ENCODE results near the gene ZNF701.
"Not testable (repeated sequence)": the region's sequence is repeated elsewhere in the genome, so short reads cannot be mapped to it uniquely, and the experiment has no call there.

ZNF701 gene

DNA sequence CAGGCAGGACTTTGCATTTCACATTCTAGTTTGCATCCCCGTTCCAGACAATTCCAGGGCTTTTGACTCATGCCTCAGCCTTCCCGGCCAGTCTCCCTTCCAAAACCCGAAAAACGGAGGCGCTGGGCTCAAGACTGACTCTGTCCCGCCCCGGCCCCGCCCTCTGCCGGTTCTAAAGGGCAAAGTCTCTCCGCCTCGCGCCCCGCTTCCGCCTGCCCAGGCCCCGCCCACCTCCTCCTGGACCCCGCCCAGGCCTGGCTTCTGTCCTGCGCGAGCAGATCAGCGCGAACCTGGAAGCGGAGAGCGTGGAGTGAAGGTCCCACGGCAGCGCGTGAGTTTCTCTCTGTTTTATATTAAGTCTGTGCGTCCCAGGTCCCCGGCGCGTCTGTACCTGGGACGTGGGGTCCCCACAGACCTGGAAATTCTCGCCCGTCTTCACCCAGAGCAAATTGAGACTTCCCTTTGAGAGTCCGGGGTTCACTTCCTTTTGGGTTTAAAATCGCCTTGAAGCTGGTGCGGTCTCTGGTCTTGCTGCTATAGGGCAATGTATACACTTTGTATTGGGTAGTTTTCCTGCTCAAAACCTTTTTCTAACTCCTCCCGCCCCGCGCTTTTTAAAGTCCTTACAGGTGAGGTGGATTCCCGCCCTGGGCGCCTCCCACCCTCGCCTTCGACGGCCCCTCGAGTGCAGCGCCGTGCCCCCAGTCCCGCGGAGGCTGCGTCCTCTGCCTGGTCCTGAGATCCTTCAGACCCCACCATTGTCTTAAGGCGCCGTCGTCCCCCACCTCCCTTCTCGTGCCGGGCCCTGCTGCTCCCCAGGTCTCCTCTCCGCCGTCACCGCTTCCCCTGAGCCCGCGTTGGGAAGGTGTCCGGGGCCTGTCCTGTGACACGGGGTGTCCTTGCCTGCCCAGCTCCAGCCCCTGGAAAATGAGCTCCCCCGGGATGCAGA, 31.2 kb downstream of the ZNF701 start:
- ChIA-PET CTCF (interaction anchor here (0.6 kb wide), 2 partner anchors 17 to 63 kb away, joined by 3 to 4 read pairs; no protein-coding TSS in a partner anchor), POLR2A (no interaction called here)
- Histone ChIP-seq H3K36me3 (ENCODE audit: control insufficient read depth in 2 of 2, insufficient read depth in 1 of 2, low read length in 2 of 2) (peaks cover 0 to 5% of the 10 kb centered on the region in 2 experiments; a peak in 1 of 3 replicates), H3K27ac (ENCODE audit: extremely low read depth, low read depth, low read length) (no peak overlapping the region), H3K9me3 (ENCODE audit: control insufficient read depth, insufficient read depth, low read depth, low read length) (no peaks in the 10 kb centered on the region), H3K4me1 (ENCODE audit: control insufficient read depth, insufficient read depth, low read length) (no peaks in the 10 kb centered on the region), H3K4me3 (ENCODE audit: low read depth, low read length) (peak overlapping the region; percentile 51)
- no peak for TF ChIP-seq BCL11A (tag by site-specific recombination; IDR thresholded peaks at IDR 0.05; ENCODE audit: low read depth)
- TF ChIP-seq SP2 (tag by site-specific recombination; IDR thresholded peaks at IDR 0.05), result peak; percentile 80
- TF ChIP-seq ZNF747 (tag by site-specific recombination; IDR thresholded peaks at IDR 0.05), result no peak
- 0 out of 2 replicates have a peak, but pooled peaks have one; percentile 15 for TF ChIP-seq KLF8 (tag by site-specific recombination; IDR thresholded peaks at IDR 0.05)
- TF ChIP-seq KLF1 (tag by site-specific recombination; IDR thresholded peaks at IDR 0.05), result 0 out of 2 replicates have a peak, but pooled peaks have one; percentile 17
- TF ChIP-seq KLF9 (tag by site-specific recombination; IDR thresholded peaks at IDR 0.05; ENCODE audit: low read depth), result peak; percentile 68
- TF ChIP-seq SP3 (tag by site-specific recombination; IDR thresholded peaks at IDR 0.05), result peak; percentile 52
- TF ChIP-seq, protein P1, sequence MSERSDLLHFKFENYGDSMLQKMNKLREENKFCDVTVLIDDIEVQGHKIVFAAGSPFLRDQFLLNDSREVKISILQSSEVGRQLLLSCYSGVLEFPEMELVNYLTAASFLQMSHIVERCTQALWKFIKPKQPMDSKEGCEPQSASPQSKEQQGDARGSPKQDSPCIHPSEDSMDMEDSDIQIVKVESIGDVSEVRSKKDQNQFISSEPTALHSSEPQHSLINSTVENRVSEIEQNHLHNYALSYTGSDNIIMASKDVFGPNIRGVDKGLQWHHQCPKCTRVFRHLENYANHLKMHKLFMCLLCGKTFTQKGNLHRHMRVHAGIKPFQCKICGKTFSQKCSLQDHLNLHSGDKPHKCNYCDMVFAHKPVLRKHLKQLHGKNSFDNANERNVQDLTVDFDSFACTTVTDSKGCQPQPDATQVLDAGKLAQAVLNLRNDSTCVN (tag by site-specific recombination; optimal IDR thresholded peaks at IDR 0.05), result peak; percentile 23
- TF ChIP-seq ZNF560 (tag by site-specific recombination; IDR thresholded peaks at IDR 0.05; ENCODE audit: borderline replicate concordance), result peak; percentile 89
- peak; percentile 27; the same call in 1 of the 2 replicates for TF ChIP-seq ZBTB8A (tag by site-specific recombination; IDR thresholded peaks at IDR 0.05)
- no peak for TF ChIP-seq ZNF530 (tag by site-specific recombination; IDR thresholded peaks at IDR 0.05; ENCODE audit: low read depth)
- TF ChIP-seq GFI1B (tag by site-specific recombination; IDR thresholded peaks at IDR 0.05), result no peak
- no peak for TF ChIP-seq ZNF184 (tag by site-specific recombination; IDR thresholded peaks at IDR 0.05)

DNA sequence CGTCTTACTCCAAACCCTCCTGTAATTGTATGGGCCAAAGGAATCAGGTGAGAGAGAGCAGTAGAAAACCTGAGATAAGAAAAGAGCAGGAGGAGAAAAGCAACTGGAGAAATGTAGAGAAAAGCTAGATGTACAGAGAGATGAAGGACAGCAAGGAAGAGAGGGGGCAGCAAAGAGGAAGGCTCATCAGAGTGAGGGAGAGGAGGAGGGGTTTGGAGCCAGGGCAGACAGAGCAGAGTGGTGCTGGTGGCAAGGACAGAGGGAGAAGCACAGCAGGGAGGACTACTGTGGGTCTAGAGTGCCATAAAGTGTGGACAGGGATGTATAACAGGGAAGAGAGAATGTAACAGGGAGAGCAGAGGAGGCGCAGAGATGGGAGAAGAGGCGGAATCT, 31.9 kb downstream of the ZNF701 start:
- not testable (repeated sequence) for H3K27ac ChIP-seq (ENCODE audit: extremely low read depth, low read depth, low read length)
- CTCF ChIA-PET, result interaction anchor here (0.6 kb wide), 2 partner anchors 16 to 62 kb away, joined by 3 to 4 read pairs; no protein-coding TSS in a partner anchor

DNA sequence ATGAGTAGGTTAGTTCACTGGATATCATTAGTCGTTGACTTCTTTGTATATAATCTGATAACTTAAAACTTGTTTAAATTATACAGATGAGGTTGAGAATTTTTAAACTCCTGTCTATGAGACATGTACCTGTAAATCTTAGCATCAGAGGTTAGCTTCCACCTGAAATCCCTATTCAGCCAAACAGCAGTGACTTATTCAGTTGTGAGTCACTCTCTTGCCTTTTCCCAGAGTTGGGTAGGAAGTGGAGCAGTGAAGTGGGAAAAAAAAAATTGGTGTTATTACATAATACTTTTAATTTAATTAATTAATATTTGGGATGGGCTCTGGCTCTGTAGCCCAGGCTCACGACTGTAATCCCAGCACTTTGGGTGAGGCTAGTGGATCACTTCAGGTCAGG, 32.9 kb downstream of the ZNF701 start:
- Histone ChIP-seq H3K9me3 (ENCODE audit: control insufficient read depth, insufficient read depth, low read depth, low read length) (no peaks in the 10 kb centered on the region), H3K36me3 (ENCODE audit: control insufficient read depth in 2 of 2, insufficient read depth in 1 of 2, low read length in 2 of 2) (no peaks in the 10 kb centered on the region), H3K4me3 (ENCODE audit: low read depth, low read length) (no peak overlapping the region), H3K4me1 (ENCODE audit: control insufficient read depth, insufficient read depth, low read length) (no peaks in the 10 kb centered on the region), H3K27ac (ENCODE audit: extremely low read depth, low read depth, low read length) (no peak overlapping the region)
- TF ChIP-seq ZNF433 (tag by site-specific recombination; IDR thresholded peaks at IDR 0.05; ENCODE audit: low read depth), result no peak
- no peak for TF ChIP-seq GFI1B (tag by site-specific recombination; IDR thresholded peaks at IDR 0.05)
- TF ChIP-seq ZNF19 (tag by site-specific recombination; IDR thresholded peaks at IDR 0.05; ENCODE audit: low read depth), result no peak
- no peak for TF ChIP-seq ZNF391 (tag by site-specific recombination; IDR thresholded peaks at IDR 0.05; ENCODE audit: borderline replicate concordance, low read depth)
- no peak for TF ChIP-seq ZNF548 (tag by site-specific recombination; IDR thresholded peaks at IDR 0.05)
- CTCF ChIA-PET, result no interaction called here
- POLR2A ChIA-PET, result no interaction called here

More for the DNA sequence above, 31.9 kb downstream of the ZNF701 start:
- H3K4me3 ChIP-seq (ENCODE audit: low read depth, low read length); H3K36me3 ChIP-seq (ENCODE audit: control insufficient read depth in 2 of 2, insufficient read depth in 1 of 2, low read length in 2 of 2); H3K9me3 ChIP-seq (ENCODE audit: control insufficient read depth, insufficient read depth, low read depth, low read length); H3K4me1 ChIP-seq (ENCODE audit: control insufficient read depth, insufficient read depth, low read length); POLR2A ChIA-PET: not testable (repeated sequence)
- TF ChIP-seq ZNF600 (tag by site-specific recombination; IDR thresholded peaks at IDR 0.05) (0 out of 2 replicates have a peak, but pooled peaks have one; percentile 27), ZNF366 (tag by site-specific recombination; conservative IDR thresholded peaks at IDR 0.05) (0 out of 2 replicates have a peak, but pooled peaks have one; percentile 26)
